D721Med (cell line): ENCODE measurements around the gene MTG2.

Source experiments
- DNase-seq: peaks from one replicate; pipeline ENCODE4 v3.0.0; 2011; ENCODE audit warnings: low spot score; ENCODE audit not compliant: insufficient read length
- FAIRE-seq: peaks from 2 replicates; lab custom pipeline; 2011; peaks lifted over from hg19 to GRCh38; lab: Jason Lieb, UNC
- TF ChIP-seq, protein P1 (sequence below): IDR thresholded peaks from 2 replicates; pipeline ENCODE4 v1.5.1; 2012; ENCODE audit warnings: mild to moderate bottlenecking, control low read depth; ENCODE audit not compliant: insufficient read depth; ENCODE audit errors: missing control alignments

Gene MTG2

DNA sequence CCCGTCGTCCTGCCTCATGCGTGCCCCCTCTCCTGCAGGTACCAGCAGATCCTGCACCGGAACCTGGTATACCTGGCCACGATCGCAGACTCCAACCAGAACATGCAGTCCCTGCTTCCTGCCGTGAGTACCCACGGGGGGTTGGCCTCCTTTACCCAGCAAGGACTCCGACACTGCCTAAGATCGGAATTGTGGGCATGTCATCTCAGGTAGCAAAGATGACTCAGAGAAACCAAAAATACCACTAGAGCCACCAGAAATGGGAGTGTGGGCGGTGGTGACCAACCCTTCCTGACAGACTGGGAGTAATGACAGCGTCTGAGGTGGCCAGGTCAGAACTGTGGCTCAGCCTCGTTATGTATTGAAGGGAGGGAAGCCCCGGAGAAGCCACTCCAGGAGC lies 23.0 kb upstream of the MTG2 start:
- TF ChIP-seq, protein P1, sequence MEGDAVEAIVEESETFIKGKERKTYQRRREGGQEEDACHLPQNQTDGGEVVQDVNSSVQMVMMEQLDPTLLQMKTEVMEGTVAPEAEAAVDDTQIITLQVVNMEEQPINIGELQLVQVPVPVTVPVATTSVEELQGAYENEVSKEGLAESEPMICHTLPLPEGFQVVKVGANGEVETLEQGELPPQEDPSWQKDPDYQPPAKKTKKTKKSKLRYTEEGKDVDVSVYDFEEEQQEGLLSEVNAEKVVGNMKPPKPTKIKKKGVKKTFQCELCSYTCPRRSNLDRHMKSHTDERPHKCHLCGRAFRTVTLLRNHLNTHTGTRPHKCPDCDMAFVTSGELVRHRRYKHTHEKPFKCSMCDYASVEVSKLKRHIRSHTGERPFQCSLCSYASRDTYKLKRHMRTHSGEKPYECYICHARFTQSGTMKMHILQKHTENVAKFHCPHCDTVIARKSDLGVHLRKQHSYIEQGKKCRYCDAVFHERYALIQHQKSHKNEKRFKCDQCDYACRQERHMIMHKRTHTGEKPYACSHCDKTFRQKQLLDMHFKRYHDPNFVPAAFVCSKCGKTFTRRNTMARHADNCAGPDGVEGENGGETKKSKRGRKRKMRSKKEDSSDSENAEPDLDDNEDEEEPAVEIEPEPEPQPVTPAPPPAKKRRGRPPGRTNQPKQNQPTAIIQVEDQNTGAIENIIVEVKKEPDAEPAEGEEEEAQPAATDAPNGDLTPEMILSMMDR = no peak
- FAIRE-seq (no peak), DNase-seq (no peak)

DNA sequence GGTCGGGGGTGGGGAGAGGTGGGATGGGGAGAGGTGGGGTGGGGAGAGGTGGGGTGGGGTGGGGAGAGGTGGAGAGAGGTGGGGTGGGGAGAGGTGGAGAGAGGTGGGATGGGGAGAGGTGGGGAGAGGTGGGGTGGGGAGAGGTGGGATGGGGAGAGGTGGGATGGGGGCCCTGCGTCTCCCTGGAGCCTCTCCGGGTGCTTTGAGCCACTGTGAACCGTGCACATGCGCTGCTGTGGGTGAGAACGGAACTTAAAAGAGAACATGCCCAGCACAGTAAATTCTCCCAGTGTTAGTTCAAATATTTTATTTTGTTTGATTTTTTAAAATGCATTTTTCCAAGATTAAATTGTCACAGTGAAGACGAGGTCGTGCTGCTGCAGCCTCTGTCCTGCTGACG lies 22.6 kb upstream of the MTG2 start:
- DNase-seq (no peak), FAIRE-seq (no peak)
- TF ChIP-seq, protein P1 = no peak

DNA sequence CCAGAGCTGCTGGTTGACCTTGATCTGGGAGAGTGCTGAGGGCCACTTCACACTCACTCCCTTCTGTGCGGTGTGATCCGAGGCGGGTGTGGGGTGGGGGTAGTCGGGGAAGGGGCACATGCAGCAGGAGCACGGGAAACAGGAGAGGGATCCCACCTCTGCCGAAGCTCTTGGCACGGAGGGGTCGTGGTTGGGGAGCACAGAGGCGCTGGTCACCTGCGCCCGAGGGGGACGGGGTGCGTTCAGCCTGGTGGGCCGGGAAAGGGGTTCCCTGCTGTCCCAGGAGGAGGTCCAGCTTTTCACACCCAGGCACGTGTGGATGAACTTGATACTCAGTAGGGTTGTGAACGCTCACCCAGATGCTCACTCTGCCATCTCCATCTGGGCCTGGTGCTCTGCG lies 22.0 kb upstream of the MTG2 start:
- FAIRE-seq = no peak
- TF ChIP-seq, protein P1 = no peak

DNA sequence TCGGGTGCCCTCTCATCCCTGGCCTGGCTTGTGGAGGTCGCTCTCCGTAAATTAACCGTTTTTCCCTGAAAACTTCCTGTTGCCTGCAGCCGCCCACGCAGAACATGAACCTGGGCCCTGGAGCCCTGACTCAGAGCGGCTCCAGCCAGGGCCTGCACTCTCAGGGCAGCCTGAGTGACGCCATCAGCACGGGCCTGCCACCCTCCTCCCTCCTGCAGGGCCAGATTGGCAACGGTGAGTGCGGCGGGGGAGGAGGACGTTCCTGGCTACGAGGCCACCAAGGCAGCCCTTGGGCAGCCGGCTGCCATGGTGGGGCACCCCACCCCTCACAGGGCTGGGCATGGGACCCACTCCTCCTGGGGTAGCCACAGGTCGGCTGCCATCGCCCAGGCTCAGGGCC lies 21.5 kb upstream of the MTG2 start:
- FAIRE-seq (no peak), DNase-seq (no peak)
- TF ChIP-seq, protein P1 = no peak

More for the DNA sequence above, 22.0 kb upstream of the MTG2 start:
- no peak for DNase-seq

DNA sequence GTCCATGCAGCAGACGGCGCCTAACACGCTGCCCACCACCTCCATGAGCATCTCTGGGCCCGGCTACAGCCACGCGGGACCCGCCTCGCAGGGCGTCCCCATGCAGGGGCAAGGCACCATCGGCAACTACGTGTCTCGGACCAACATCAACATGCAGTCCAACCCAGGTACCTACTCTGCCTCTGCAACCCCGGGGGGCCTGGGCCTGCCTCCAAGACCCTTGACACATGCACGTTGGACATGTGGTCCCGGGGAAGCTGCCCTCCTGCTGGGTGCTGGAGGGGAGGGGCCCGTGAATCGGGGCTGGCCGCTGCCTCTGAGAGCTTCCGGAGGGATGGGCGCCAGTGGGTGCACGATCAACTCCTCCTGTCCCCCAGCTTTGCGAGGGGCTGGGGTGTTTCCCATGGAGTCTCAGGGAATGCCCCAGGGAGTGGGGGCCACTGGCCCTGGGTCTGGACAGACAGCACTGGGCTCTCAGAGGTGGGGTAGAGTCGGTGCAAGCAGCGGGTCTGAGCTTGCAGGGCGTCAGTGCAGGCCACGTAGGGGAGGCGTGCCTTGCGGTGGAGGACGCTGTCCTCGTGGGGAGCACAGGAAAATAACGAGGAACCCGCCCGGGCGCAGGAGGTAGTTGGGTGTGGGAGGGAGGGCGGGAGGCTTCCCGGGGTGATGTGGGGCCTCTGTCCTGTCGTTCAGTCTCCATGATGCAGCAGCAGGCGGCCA lies 19.9 kb upstream of the MTG2 start:
- TF ChIP-seq, protein P1 = no peak
- FAIRE-seq (no peak), DNase-seq (no peak)

DNA sequence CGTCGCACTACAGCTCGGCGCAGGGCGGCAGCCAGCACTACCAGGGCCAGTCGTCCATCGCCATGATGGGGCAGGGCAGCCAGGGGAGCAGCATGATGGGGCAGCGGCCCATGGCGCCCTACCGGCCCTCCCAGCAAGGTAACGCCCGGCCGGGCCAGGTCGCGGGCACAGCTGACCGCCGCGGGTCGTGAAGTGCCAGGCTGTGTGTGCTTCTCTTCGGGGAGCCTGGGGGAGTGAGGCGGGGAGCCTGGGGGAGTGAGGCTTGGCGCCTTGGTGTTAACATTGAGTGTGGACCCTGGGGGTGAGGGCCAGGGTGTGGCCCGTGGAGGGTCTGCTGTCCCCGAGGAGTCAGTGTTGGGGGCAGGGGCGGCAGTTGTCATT lies 19.4 kb upstream of the MTG2 start:
- no peak for DNase-seq
- TF ChIP-seq, protein P1 = no peak
- FAIRE-seq = no peak

DNA sequence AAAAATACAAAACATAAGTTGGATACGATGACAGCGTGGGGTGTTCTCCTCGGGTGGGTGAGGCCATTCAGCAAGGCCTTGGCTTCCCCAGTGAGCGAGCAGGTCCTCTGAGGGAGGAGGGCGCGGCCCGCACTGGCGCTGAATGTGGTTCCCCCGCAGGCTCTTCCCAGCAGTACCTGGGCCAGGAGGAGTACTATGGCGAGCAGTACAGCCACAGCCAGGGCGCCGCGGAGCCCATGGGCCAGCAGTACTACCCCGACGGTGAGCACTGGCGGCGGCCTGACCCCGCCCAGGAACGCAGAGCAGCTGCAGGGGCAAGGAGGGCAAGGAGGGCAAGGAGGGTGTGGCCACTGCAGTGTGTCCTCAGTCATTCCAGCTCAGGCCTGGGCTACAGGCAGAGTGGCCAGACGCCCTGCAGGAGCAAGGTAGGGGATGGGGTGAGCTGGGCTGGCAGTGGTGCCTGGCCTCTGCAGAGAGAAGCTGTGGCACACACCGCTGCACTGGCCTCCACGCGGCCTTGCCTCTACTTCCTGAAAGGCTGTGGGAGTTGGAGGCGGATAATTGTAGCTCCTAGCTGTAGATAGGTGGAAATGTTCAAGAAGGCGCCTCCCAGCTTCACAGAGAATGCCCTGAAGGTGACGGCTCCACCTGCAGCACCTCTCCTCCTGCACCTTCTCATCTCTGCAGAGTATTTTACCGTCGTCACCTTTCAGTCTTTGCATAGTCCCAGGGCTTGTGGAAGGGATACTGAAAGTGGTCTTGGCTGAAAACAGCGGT lies 18.7 kb upstream of the MTG2 start:
- no peak for FAIRE-seq
- TF ChIP-seq, protein P1 = no peak

More for the DNA sequence above, 18.7 kb upstream of the MTG2 start:
- DNase-seq = no peak
